Measurements from ENCODE around the gene EPHA1.

Gene EPHA1

GRCh38 chr7:143408686-143409561 lies at the start of gene EPHA1:
EPHA1 (minus strand) TSS chr7:143408856; CDS start chr7:143408805, 51 bp downstream.
- DNase-seq (ENCODE audit: low read depth, low spot score) = no peak
- H3K4me3 ChIP-seq (ENCODE audit: low read depth, low read length) = no peak within 1 kb of the TSS
- TF ChIP-seq CTCF (IDR thresholded peaks at IDR 0.05; ENCODE audit: low read depth, low read length) = peak; percentile 27
- in situ Hi-C loops (cut with HindIII; ENCODE audit: low sequenced_read_pairs) = no loop called here

GRCh38 chr7:143458263-143458662 lies 49.6 kb upstream of the EPHA1 start:
- no peak for DNase-seq (ENCODE audit: low read depth, low spot score)
- no peak overlapping the region for H3K4me3 ChIP-seq (ENCODE audit: low read depth, low read length)
- in situ Hi-C loops (cut with HindIII; ENCODE audit: low sequenced_read_pairs) = no loop called here
- TF ChIP-seq CTCF (IDR thresholded peaks at IDR 0.05; ENCODE audit: low read depth, low read length) = no peak

GRCh38 chr7:143456992-143457793 lies 48.5 kb upstream of the EPHA1 start:
- TF ChIP-seq CTCF (IDR thresholded peaks at IDR 0.05; ENCODE audit: low read depth, low read length) = no peak
- in situ Hi-C loops (cut with HindIII; ENCODE audit: low sequenced_read_pairs) = no loop called here
- peak; percentile 35 for DNase-seq (ENCODE audit: low read depth, low spot score)

GRCh38 chr7:143455942-143456341 lies 47.3 kb upstream of the EPHA1 start:
- TF ChIP-seq CTCF (IDR thresholded peaks at IDR 0.05; ENCODE audit: low read depth, low read length) = no peak
- H3K4me3 ChIP-seq (ENCODE audit: low read depth, low read length) = no peak overlapping the region
- in situ Hi-C loops (cut with HindIII; ENCODE audit: low sequenced_read_pairs) = no loop called here
- no peak for DNase-seq (ENCODE audit: low read depth, low spot score)

More at GRCh38 chr7:143456992-143457793, 48.5 kb upstream of the EPHA1 start:
- no peak overlapping the region for H3K4me3 ChIP-seq (ENCODE audit: low read depth, low read length)

- no peak for TF ChIP-seq CTCF (IDR thresholded peaks at IDR 0.05; ENCODE audit: low read depth, low read length)
- in situ Hi-C loops (cut with HindIII; ENCODE audit: low sequenced_read_pairs) = no loop called here
- no peak overlapping the region for H3K4me3 ChIP-seq (ENCODE audit: low read depth, low read length)
- DNase-seq (ENCODE audit: low read depth, low spot score) = no peak
Observed at GRCh38 chr7:143455491-143455890, 46.8 kb upstream of the EPHA1 start.

- TF ChIP-seq CTCF (IDR thresholded peaks at IDR 0.05; ENCODE audit: low read depth, low read length) = no peak
- H3K4me3 ChIP-seq (ENCODE audit: low read depth, low read length) = no peak overlapping the region
- no peak for DNase-seq (ENCODE audit: low read depth, low spot score)
- in situ Hi-C loops (cut with HindIII; ENCODE audit: low sequenced_read_pairs) = no loop called here
Observed at GRCh38 chr7:143454091-143454680, 45.5 kb upstream of the EPHA1 start.
